RWPE1 (cell line): Measurements from ENCODE around the gene ZC2HC1C.

Source experiments
- CTCF ChIA-PET: fragments of 350-600 bp; sonication (Branson Sonifier 250); formaldehyde crosslinking; extraction: SDS; loops from one replicate; lab custom pipeline; 2021; lab: Yijun Ruan, JAX
- POLR2A ChIA-PET: fragments of 400-600 bp; formaldehyde crosslinking; extraction: SDS; loops from one replicate; lab custom pipeline; 2020; ENCODE audit warnings: antibody characterized with exemption; ENCODE audit not compliant: low non-redundant PET; lab: Yijun Ruan, JAX
- DNase-seq: peaks from one replicate; pipeline ENCODE4 v3.0.0; 2012; ENCODE audit warnings: low spot score
- H3K27ac ChIP-seq: fragments of 450-650 bp; 2 replicates; pipeline ENCODE4 v1.5.1; 2017
- CTCF ChIP-seq: fragments of 450-650 bp; conservative IDR thresholded peaks from 2 replicates; pipeline ENCODE4 v1.5.1; 2017; ENCODE audit warnings: low read depth, mild to moderate bottlenecking

Gene ZC2HC1C

GRCh38 chr14:75069121-75069810 lies at the start of gene ZC2HC1C:
ZC2HC1C (plus strand) TSS chr14:75069641; CDS start chr14:75070574, 933 bp downstream.
- peak; percentile 93 for DNase-seq
- ChIA-PET POLR2A (no interaction called here), CTCF (no interaction called here)
- TF ChIP-seq CTCF = no peak
- peak within 1 kb of the TSS; percentile 92 for H3K27ac ChIP-seq

- CTCF ChIA-PET = interaction anchor here (0.6 to 1.4 kb wide), 5 partner anchors 15 to 162 kb away, joined by 3 to 6 read pairs (median 3); no protein-coding TSS in a partner anchor
- POLR2A ChIA-PET = no interaction called here
- H3K27ac ChIP-seq = no peak overlapping the region
- no peak; the same call in 1 of the 2 replicates for TF ChIP-seq CTCF
- peak; percentile 46 for DNase-seq
Measured at GRCh38 chr14:75022655-75023054, 46.8 kb upstream of the ZC2HC1C start.

- no peak overlapping the region for H3K27ac ChIP-seq
- ChIA-PET POLR2A (no interaction called here), CTCF (interaction anchor here (0.6 to 1.4 kb wide), 6 partner anchors 14 to 162 kb away, joined by 3 to 6 read pairs (median 3); no protein-coding TSS in a partner anchor)
- no peak for TF ChIP-seq CTCF
- DNase-seq = no peak
Measured at GRCh38 chr14:75023108-75023507, 46.3 kb upstream of the ZC2HC1C start.

DNA sequence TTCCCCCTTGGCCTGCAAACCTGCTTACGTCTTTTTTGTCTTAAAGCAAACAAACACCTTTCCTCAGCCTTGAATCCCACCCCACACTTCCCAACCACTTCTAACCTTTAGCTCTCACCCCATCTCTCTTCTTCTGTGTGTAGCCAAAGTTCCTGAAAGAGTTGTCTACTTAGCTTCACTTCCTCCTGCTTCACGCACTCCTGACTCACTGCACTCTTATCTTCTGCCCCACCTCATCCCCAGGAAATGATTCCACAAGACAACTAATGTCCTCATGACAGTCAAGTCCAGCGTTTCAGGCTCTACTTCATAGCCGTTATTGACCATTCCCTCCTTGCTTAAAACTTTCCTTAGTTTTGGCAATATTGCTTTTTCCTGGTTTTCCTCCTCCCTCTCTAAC lies 44.4 kb upstream of the ZC2HC1C start:
- no peak for TF ChIP-seq CTCF
- H3K27ac ChIP-seq = no peak overlapping the region
- DNase-seq = no peak
- ChIA-PET CTCF (no interaction called here), POLR2A (no interaction called here)

DNA sequence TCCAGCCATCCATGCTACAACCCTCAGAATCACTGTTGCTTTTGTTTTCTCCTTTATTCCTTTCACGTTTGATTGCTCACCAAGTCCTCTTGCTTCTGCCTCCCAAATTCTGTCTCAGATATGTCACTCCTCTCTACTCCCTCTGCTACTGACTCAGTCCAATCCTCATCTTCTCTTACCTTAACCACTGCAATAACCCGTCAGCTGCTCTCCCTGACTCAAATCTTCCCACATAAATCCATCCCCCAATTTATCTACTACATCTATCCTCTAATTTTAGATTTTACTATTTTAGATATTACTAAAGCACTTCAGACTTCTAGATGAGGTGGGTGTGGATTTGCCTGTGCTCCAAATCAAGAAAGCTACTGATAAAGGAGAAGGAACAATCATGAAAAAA lies 43.6 kb upstream of the ZC2HC1C start:
- no peak for TF ChIP-seq CTCF
- POLR2A ChIA-PET = no interaction called here
- no peak overlapping the region for H3K27ac ChIP-seq
- DNase-seq = no peak
- CTCF ChIA-PET = no interaction called here

DNA sequence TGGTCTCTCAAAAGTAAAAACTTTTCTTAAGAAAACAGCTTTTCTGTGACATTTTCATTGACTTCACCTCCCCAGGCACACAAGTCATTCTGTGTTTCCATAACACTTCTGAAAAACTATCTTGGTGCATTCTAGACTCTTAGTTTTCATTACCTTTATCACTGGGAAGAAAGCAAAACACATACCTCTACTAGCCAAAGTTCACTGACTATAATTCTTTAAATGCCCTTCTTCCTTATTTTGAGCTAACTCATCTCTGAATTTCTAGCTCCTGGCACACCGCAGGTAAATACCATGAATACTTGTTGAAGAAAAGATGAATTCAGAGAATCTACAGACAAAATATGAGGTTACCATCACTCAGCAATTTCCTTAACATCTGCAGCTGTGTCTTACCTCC lies 39.3 kb upstream of the ZC2HC1C start:
- POLR2A ChIA-PET = no interaction called here
- DNase-seq = no peak
- CTCF ChIA-PET = interaction anchor here (0.6 to 1.0 kb wide), 2 partner anchors 85 to 96 kb away, joined by 3 read pairs; no protein-coding TSS in a partner anchor
- TF ChIP-seq CTCF = no peak
- no peak overlapping the region for H3K27ac ChIP-seq
